ENCODE results near the gene OPCML.

OPCML gene

GRCh38 chr11:133362916-133363315 is 169.4 kb downstream of the OPCML start:
- no peak for DNase-seq (ENCODE audit: low spot score)
- TF ChIP-seq CTCF (IDR thresholded peaks at IDR 0.05; ENCODE audit: extremely low read depth, missing control alignments) = no peak

GRCh38 chr11:133362156-133362555 is 170.1 kb downstream of the OPCML start:
- no peak for TF ChIP-seq CTCF (IDR thresholded peaks at IDR 0.05; ENCODE audit: extremely low read depth, missing control alignments)
- DNase-seq (ENCODE audit: low spot score) = no peak

- no peak for TF ChIP-seq CTCF (IDR thresholded peaks at IDR 0.05; ENCODE audit: extremely low read depth, missing control alignments)
- no peak for DNase-seq (ENCODE audit: low spot score)
Observed at GRCh38 chr11:133361689-133361994, 170.7 kb downstream of the OPCML start.

GRCh38 chr11:133360860-133361688 is 171.2 kb downstream of the OPCML start:
- TF ChIP-seq CTCF (IDR thresholded peaks at IDR 0.05; ENCODE audit: extremely low read depth, missing control alignments) = no peak
- no peak for DNase-seq (ENCODE audit: low spot score)

GRCh38 chr11:133355095-133355494 is 177.2 kb downstream of the OPCML start:
- no peak for TF ChIP-seq CTCF (IDR thresholded peaks at IDR 0.05; ENCODE audit: extremely low read depth, missing control alignments)
- no peak for DNase-seq (ENCODE audit: low spot score)

GRCh38 chr11:133354069-133354468 is 178.2 kb downstream of the OPCML start:
- no peak for DNase-seq (ENCODE audit: low spot score)
- no peak for TF ChIP-seq CTCF (IDR thresholded peaks at IDR 0.05; ENCODE audit: extremely low read depth, missing control alignments)

- TF ChIP-seq CTCF (IDR thresholded peaks at IDR 0.05; ENCODE audit: extremely low read depth, missing control alignments) = no peak
- no peak for DNase-seq (ENCODE audit: low spot score)
Observed at GRCh38 chr11:133350045-133350444, 182.3 kb downstream of the OPCML start.
